Osteocyte (in vitro differentiated cells): ENCODE data around the gene SLC4A5. TPM values are rescaled to one million over a fixed set of nuclear protein-coding genes. Genes with fewer than 3 reads are reported as not detected.

Experiments used
- DNase-seq: peaks from one replicate; pipeline ENCODE4 v3.0.0; 2021; ENCODE audit warnings: mixed read lengths; ENCODE audit not compliant: unreplicated experiment; ENCODE audit errors: extremely low spot score
- H3K27ac Mint-ChIP-seq: one replicate; pipeline ENCODE4 v1.8.0; 2021; ENCODE audit warnings: mild to moderate bottlenecking, mixed read lengths; ENCODE audit not compliant: unreplicated experiment
- H3K27me3 Mint-ChIP-seq: one replicate; pipeline ENCODE4 v1.8.0; 2021; ENCODE audit warnings: mixed read lengths; ENCODE audit not compliant: unreplicated experiment
- H3K36me3 Mint-ChIP-seq: one replicate; pipeline ENCODE4 v1.8.0; 2021; ENCODE audit warnings: mixed read lengths; ENCODE audit not compliant: unreplicated experiment
- H3K4me1 Mint-ChIP-seq: one replicate; pipeline ENCODE4 v1.8.0; 2021; ENCODE audit warnings: mixed read lengths; ENCODE audit not compliant: unreplicated experiment
- H3K4me3 Mint-ChIP-seq: one replicate; pipeline ENCODE4 v1.8.0; 2021; ENCODE audit warnings: mild to moderate bottlenecking, moderate library complexity, mixed read lengths; ENCODE audit not compliant: unreplicated experiment
- H3K9me3 Mint-ChIP-seq: one replicate; pipeline ENCODE4 v1.8.0; 2021; ENCODE audit warnings: mixed read lengths; ENCODE audit not compliant: unreplicated experiment
- CTCF ChIP-seq: fragments of 200-600 bp; sonication (generic); IDR thresholded peaks from 2 replicates; pipeline ENCODE4 v1.5.0; 2021; ENCODE audit warnings: antibody characterized with exemption, mild to moderate bottlenecking, moderate library complexity
- total RNA-seq: library from RNA; stranded (reverse); gene quantifications from 2 replicates; pipeline ENCODE4 v1.2.1, GENCODE V29; 2021

SLC4A5 gene
- total RNA-seq, 1 donor from 2014 or later, result 1.6 TPM

- no peaks in the 10 kb centered on the region for H3K4me1 Mint-ChIP-seq
- peak; percentile 42 for DNase-seq
- no peak overlapping the region for H3K27ac Mint-ChIP-seq
- TF ChIP-seq CTCF, result no peak
- no peaks in the 10 kb centered on the region for H3K36me3 Mint-ChIP-seq
- no peak overlapping the region for H3K4me3 Mint-ChIP-seq
- peaks cover 11% of the 10 kb centered on the region for H3K27me3 Mint-ChIP-seq
- H3K9me3 Mint-ChIP-seq, result no peaks in the 10 kb centered on the region
These were observed 10.6 kb downstream of the SLC4A5 start for GRCh38 chr2:74332550-74333174.

- Mint-ChIP-seq H3K27me3 (peaks cover 17% of the 10 kb centered on the region), H3K36me3 (no peaks in the 10 kb centered on the region), H3K27ac (no peak overlapping the region), H3K4me3 (no peak overlapping the region), H3K4me1 (no peaks in the 10 kb centered on the region), H3K9me3 (no peaks in the 10 kb centered on the region)
- TF ChIP-seq CTCF, result no peak
- no peak for DNase-seq
These were observed 14.6 kb downstream of the SLC4A5 start for GRCh38 chr2:74328573-74328972.

GRCh38 chr2:74328074-74328473 lies 15.1 kb downstream of the SLC4A5 start:
- no peak overlapping the region for H3K4me3 Mint-ChIP-seq
- DNase-seq, result peak; percentile 60
- no peaks in the 10 kb centered on the region for H3K36me3 Mint-ChIP-seq
- H3K27ac Mint-ChIP-seq, result no peak overlapping the region
- no peaks in the 10 kb centered on the region for H3K9me3 Mint-ChIP-seq
- H3K4me1 Mint-ChIP-seq, result no peaks in the 10 kb centered on the region
- H3K27me3 Mint-ChIP-seq, result peaks cover 22% of the 10 kb centered on the region
- no peak for TF ChIP-seq CTCF

- TF ChIP-seq CTCF, result no peak
- DNase-seq, result no peak
- no peaks in the 10 kb centered on the region for H3K9me3 Mint-ChIP-seq
- no peaks in the 10 kb centered on the region for H3K4me1 Mint-ChIP-seq
- H3K27me3 Mint-ChIP-seq, result peaks cover 25% of the 10 kb centered on the region
- H3K27ac Mint-ChIP-seq, result no peak overlapping the region
- no peak overlapping the region for H3K4me3 Mint-ChIP-seq
- no peaks in the 10 kb centered on the region for H3K36me3 Mint-ChIP-seq
These were observed 15.6 kb downstream of the SLC4A5 start for GRCh38 chr2:74327627-74328026.

- no peak for TF ChIP-seq CTCF
- no peaks in the 10 kb centered on the region for H3K4me1 Mint-ChIP-seq
- H3K36me3 Mint-ChIP-seq, result no peaks in the 10 kb centered on the region
- DNase-seq, result peak; percentile 48
- peaks cover 24% of the 10 kb centered on the region for H3K27me3 Mint-ChIP-seq
- no peak overlapping the region for H3K4me3 Mint-ChIP-seq
- no peak overlapping the region for H3K27ac Mint-ChIP-seq
- no peaks in the 10 kb centered on the region for H3K9me3 Mint-ChIP-seq
These were observed 16.0 kb downstream of the SLC4A5 start for GRCh38 chr2:74327199-74327598.
